T-helper 2 cell treated with Interferon-gamma antibody and Interleukin-4, amounts not matched to agents 5 μg/mL and 100 μg/mL, for 36 hours (primary cell): Measurements from ENCODE around the gene DHX29.

Experiments
- DNase-seq: peaks from one replicate; pipeline ENCODE4 v3.0.0; 2021; ENCODE audit warnings: low spot score
- H3K27ac Mint-ChIP-seq: one replicate; pipeline ENCODE4 v1.8.0; 2021; ENCODE audit warnings: mild to moderate bottlenecking, mixed read lengths
- H3K27me3 Mint-ChIP-seq: one replicate; pipeline ENCODE4 v1.8.0; 2021; ENCODE audit warnings: low read depth, mixed read lengths
- H3K36me3 Mint-ChIP-seq: one replicate; pipeline ENCODE4 v1.8.0; 2021; ENCODE audit warnings: low read depth, mixed read lengths
- H3K4me1 Mint-ChIP-seq: one replicate; pipeline ENCODE4 v1.8.0; 2021; ENCODE audit warnings: low read depth, mixed read lengths
- H3K4me3 Mint-ChIP-seq: one replicate; pipeline ENCODE4 v1.8.0; 2022; ENCODE audit warnings: mild to moderate bottlenecking, moderate library complexity, mixed read lengths
- H3K9me3 Mint-ChIP-seq: one replicate; pipeline ENCODE4 v1.8.0; 2021; ENCODE audit warnings: mixed read lengths

Gene DHX29

GRCh38 chr5:55232985-55233928, 74.2 kb downstream of the DHX29 start, which contains the start of gene CCNO:
Gene CCNO, minus strand, starts transcription at chr5:55233608. Its CDS starts 85 bp downstream, at chr5:55233523.
- peaks cover 78% of the 10 kb centered on the region for H3K27me3 Mint-ChIP-seq
- peak within 1 kb of the TSS; percentile 85 for H3K4me3 Mint-ChIP-seq
- no peaks in the 10 kb centered on the region for H3K9me3 Mint-ChIP-seq
- H3K27ac Mint-ChIP-seq = peak within 1 kb of the TSS; percentile 52
- H3K36me3 Mint-ChIP-seq = no peaks in the 10 kb centered on the region
- DNase-seq = peak; percentile 74
- peaks cover 30% of the 10 kb centered on the region for H3K4me1 Mint-ChIP-seq

GRCh38 chr5:55232271-55232984, 75.1 kb downstream of the DHX29 start:
- Mint-ChIP-seq H3K4me1 (peaks cover 36% of the 10 kb centered on the region), H3K9me3 (no peaks in the 10 kb centered on the region), H3K36me3 (no peaks in the 10 kb centered on the region), H3K27me3 (peaks cover 81% of the 10 kb centered on the region), H3K4me3 (peak overlapping the region; percentile 85), H3K27ac (no peak overlapping the region)
- no peak for DNase-seq

GRCh38 chr5:55231919-55232270, 75.6 kb downstream of the DHX29 start:
- DNase-seq = no peak
- no peaks in the 10 kb centered on the region for H3K9me3 Mint-ChIP-seq
- no peak overlapping the region for H3K27ac Mint-ChIP-seq
- peaks cover 78% of the 10 kb centered on the region for H3K27me3 Mint-ChIP-seq
- H3K4me1 Mint-ChIP-seq = peaks cover 36% of the 10 kb centered on the region
- H3K36me3 Mint-ChIP-seq = no peaks in the 10 kb centered on the region
- peak overlapping the region; percentile 85 for H3K4me3 Mint-ChIP-seq

- Mint-ChIP-seq H3K27me3 (peaks cover 74% of the 10 kb centered on the region), H3K4me3 (peak overlapping the region; percentile 85), H3K36me3 (no peaks in the 10 kb centered on the region), H3K4me1 (peaks cover 38% of the 10 kb centered on the region), H3K27ac (no peak overlapping the region), H3K9me3 (no peaks in the 10 kb centered on the region)
- peak; percentile 35 for DNase-seq
Observed at GRCh38 chr5:55231029-55231918, 76.2 kb downstream of the DHX29 start.

- Mint-ChIP-seq H3K4me3 (no peak overlapping the region), H3K27ac (no peak overlapping the region), H3K4me1 (peaks cover 42% of the 10 kb centered on the region), H3K36me3 (no peaks in the 10 kb centered on the region), H3K27me3 (peaks cover 80% of the 10 kb centered on the region), H3K9me3 (no peaks in the 10 kb centered on the region)
- DNase-seq = no peak
Observed at GRCh38 chr5:55230086-55230629, 77.3 kb downstream of the DHX29 start.

GRCh38 chr5:55227664-55228430, 79.6 kb downstream of the DHX29 start:
- H3K4me1 Mint-ChIP-seq = peaks cover 41% of the 10 kb centered on the region
- no peaks in the 10 kb centered on the region for H3K36me3 Mint-ChIP-seq
- DNase-seq = no peak
- peaks cover 90% of the 10 kb centered on the region for H3K27me3 Mint-ChIP-seq
- H3K27ac Mint-ChIP-seq = peak overlapping the region; percentile 53
- peak overlapping the region; percentile 68 for H3K4me3 Mint-ChIP-seq
- H3K9me3 Mint-ChIP-seq = no peaks in the 10 kb centered on the region

GRCh38 chr5:55226934-55227663, 80.4 kb downstream of the DHX29 start, which contains the start of gene MCIDAS:
Gene MCIDAS, minus strand, starts transcription at chr5:55227315. Its CDS starts 177 bp downstream, at chr5:55227138.
- DNase-seq = peak; percentile 67
- peaks cover 39% of the 10 kb centered on the region for H3K4me1 Mint-ChIP-seq
- peak within 1 kb of the TSS; percentile 53 for H3K27ac Mint-ChIP-seq
- no peaks in the 10 kb centered on the region for H3K9me3 Mint-ChIP-seq
- no peaks in the 10 kb centered on the region for H3K36me3 Mint-ChIP-seq
- H3K4me3 Mint-ChIP-seq = peak within 1 kb of the TSS; percentile 68
- peaks cover 90% of the 10 kb centered on the region for H3K27me3 Mint-ChIP-seq

- Mint-ChIP-seq H3K4me3 (peak overlapping the region; percentile 64), H3K9me3 (no peaks in the 10 kb centered on the region), H3K27me3 (peaks cover 88% of the 10 kb centered on the region), H3K36me3 (no peaks in the 10 kb centered on the region), H3K27ac (peak overlapping the region; percentile 39), H3K4me1 (peaks cover 32% of the 10 kb centered on the region)
- peak; percentile 56 for DNase-seq
Observed at GRCh38 chr5:55226027-55226933, 81.2 kb downstream of the DHX29 start.

GRCh38 chr5:55225346-55225745, 82.1 kb downstream of the DHX29 start:
- Mint-ChIP-seq H3K4me1 (peaks cover 31% of the 10 kb centered on the region), H3K36me3 (no peaks in the 10 kb centered on the region), H3K27me3 (peaks cover 88% of the 10 kb centered on the region)

GRCh38 chr5:55223812-55224240, 83.7 kb downstream of the DHX29 start:
- no peak for DNase-seq
- H3K27me3 Mint-ChIP-seq = peaks cover 86% of the 10 kb centered on the region
- no peaks in the 10 kb centered on the region for H3K9me3 Mint-ChIP-seq
- H3K36me3 Mint-ChIP-seq = no peaks in the 10 kb centered on the region
- peaks cover 30% of the 10 kb centered on the region for H3K4me1 Mint-ChIP-seq
- H3K27ac Mint-ChIP-seq = no peak overlapping the region
- peak overlapping the region; percentile 13 for H3K4me3 Mint-ChIP-seq

More at GRCh38 chr5:55225346-55225745, 82.1 kb downstream of the DHX29 start:
- Mint-ChIP-seq H3K4me3 (no peak overlapping the region), H3K9me3 (no peaks in the 10 kb centered on the region), H3K27ac (no peak overlapping the region)
- DNase-seq = no peak

GRCh38 chr5:55222985-55223811, 84.3 kb downstream of the DHX29 start:
- DNase-seq = no peak
- no peaks in the 10 kb centered on the region for H3K9me3 Mint-ChIP-seq
- H3K27me3 Mint-ChIP-seq = peaks cover 86% of the 10 kb centered on the region
- H3K4me1 Mint-ChIP-seq = peaks cover 30% of the 10 kb centered on the region
- peak overlapping the region; percentile 12 for H3K27ac Mint-ChIP-seq
- no peaks in the 10 kb centered on the region for H3K36me3 Mint-ChIP-seq
- peak overlapping the region; percentile 37 for H3K4me3 Mint-ChIP-seq
